ENCODE results near the gene SERTAD1. TPM values are rescaled to one million over a fixed set of nuclear protein-coding genes. Genes with fewer than 3 reads are reported as not detected.

The SERTAD1 gene
- total and polyA plus RNA-seq, 2 donors (not counting 1 experiment from before 2014, with no cell fraction given) = 11.9 to 59.4 TPM

DNA sequence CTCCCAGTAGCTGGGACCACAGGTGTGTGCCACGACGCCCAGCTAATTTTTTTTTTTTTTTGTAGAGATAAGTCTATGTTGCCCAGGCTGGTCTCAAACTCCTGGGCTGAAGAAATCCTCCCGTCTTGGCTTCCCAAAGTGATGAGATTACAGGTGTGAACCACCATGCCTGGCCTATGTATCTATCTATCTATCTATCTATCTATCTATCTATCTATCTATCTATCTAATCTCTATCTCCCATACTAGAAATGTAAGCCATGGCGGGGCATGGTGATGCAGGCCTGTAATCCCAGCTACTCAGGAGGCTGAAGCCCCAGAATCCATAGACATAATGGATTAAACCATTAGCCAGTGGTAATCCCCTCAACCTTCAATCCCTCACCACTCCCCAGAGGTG lies 24.9 kb upstream of the SERTAD1 start:
- no peaks in the 10 kb centered on the region for H3K4me1 ChIP-seq (ENCODE audit: control insufficient read depth in 2 of 2, insufficient read depth in 2 of 2, low read length in 2 of 2)
- WGBS (ENCODE audit: insufficient coverage) = 100% methylated on average over 3 of the region's 4 CpGs
- DNase-seq (no peak), ATAC-seq (ENCODE audit: low read depth) (no peak)
- TF ChIP-seq, protein P1, sequence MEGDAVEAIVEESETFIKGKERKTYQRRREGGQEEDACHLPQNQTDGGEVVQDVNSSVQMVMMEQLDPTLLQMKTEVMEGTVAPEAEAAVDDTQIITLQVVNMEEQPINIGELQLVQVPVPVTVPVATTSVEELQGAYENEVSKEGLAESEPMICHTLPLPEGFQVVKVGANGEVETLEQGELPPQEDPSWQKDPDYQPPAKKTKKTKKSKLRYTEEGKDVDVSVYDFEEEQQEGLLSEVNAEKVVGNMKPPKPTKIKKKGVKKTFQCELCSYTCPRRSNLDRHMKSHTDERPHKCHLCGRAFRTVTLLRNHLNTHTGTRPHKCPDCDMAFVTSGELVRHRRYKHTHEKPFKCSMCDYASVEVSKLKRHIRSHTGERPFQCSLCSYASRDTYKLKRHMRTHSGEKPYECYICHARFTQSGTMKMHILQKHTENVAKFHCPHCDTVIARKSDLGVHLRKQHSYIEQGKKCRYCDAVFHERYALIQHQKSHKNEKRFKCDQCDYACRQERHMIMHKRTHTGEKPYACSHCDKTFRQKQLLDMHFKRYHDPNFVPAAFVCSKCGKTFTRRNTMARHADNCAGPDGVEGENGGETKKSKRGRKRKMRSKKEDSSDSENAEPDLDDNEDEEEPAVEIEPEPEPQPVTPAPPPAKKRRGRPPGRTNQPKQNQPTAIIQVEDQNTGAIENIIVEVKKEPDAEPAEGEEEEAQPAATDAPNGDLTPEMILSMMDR (IDR thresholded peaks at IDR 0.05) = no peak
- no peak for TF ChIP-seq EZH2 (IDR thresholded peaks at IDR 0.05; ENCODE audit: borderline replicate concordance, insufficient read depth, low read depth, low read length, poor library complexity, severe bottlenecking)
- POLR2A ChIA-PET = no interaction called here
- CTCF ChIA-PET = interaction anchor here (1.1 to 2.4 kb wide), 2 partner anchors 13 to 15 kb away, joined by 4 to 7 read pairs; partner anchors contain the start of gene BLVRB
- H2AFZ ChIP-seq (ENCODE audit: insufficient read depth, low read depth, low read length, poor library complexity, severe bottlenecking) = no peak overlapping the region
- H3K9me3 ChIP-seq (ENCODE audit: control extremely low read depth in 1 of 3, control insufficient read depth in 2 of 3, insufficient read depth in 1 of 3, low read length in 2 of 3) = no peaks in the 10 kb centered on the region
- Mint-ChIP-seq H3K27ac (no peak overlapping the region), H3K27me3 (no peaks in the 10 kb centered on the region), H3K4me1 (no peaks in the 10 kb centered on the region), H3K9me3 (ENCODE audit: insufficient read depth) (no peaks in the 10 kb centered on the region), H3K4me3 (no peak overlapping the region)
- intact Hi-C loops (cut with micrococcal nuclease) = no loop called here
- H3K36me3 ChIP-seq (replicated peaks in 1 of 2; ENCODE audit: control extremely low read depth in 1 of 2, control insufficient read depth in 1 of 2, extremely low read depth in 1 of 2, insufficient read depth in 2 of 2, low read length in 1 of 2) = no peaks in the 10 kb centered on the region
- H3K4me3 ChIP-seq (ENCODE audit: control extremely low read depth in 1 of 5, extremely low read depth in 1 of 5, insufficient read depth in 1 of 5, low read depth in 2 of 5, low read length in 4 of 5) = no peak overlapping the region
- no peak overlapping the region for H3K9ac ChIP-seq (ENCODE audit: low read length)
- H3K79me2 ChIP-seq (ENCODE audit: control insufficient read depth, insufficient read depth, low read length) = no peaks in the 10 kb centered on the region
- no peak overlapping the region for H3K4me2 ChIP-seq (replicated peaks; ENCODE audit: low read depth, low read length, poor library complexity, severe bottlenecking)
- no peak overlapping the region for H3K27ac ChIP-seq (ENCODE audit: low read length in 2 of 2)
- H3K27me3 ChIP-seq (replicated peaks in 1 of 4; ENCODE audit: control extremely low read depth in 1 of 4, control insufficient read depth in 3 of 4, insufficient read depth in 4 of 4, low read length in 3 of 4) = no peaks in the 10 kb centered on the region
- H4K20me1 ChIP-seq (ENCODE audit: control insufficient read depth, insufficient read depth, low read length, poor library complexity, severe bottlenecking) = no peaks in the 10 kb centered on the region

DNA sequence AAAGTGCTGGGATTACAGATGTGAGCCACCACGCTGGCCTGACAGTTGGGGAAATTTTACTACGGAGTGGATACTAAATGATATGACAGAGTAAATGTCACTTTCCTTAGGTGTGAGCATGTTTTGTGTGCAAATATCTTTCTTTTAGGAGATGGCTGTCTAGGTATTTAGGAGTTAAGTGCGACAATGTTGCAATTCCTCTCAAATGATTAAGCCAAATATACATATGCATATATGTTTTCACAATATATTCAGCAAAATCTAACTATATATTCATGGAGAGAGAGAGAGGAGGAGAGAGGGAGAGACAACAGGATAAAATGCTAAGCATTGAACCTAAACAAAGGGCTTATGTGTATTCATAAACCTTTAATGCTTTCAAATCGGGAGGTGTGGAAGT lies 23.7 kb upstream of the SERTAD1 start:
- Mint-ChIP-seq H3K4me3 (no peak overlapping the region), H3K9me3 (ENCODE audit: insufficient read depth) (no peaks in the 10 kb centered on the region), H3K4me1 (peaks cover 6% of the 10 kb centered on the region), H3K27me3 (no peaks in the 10 kb centered on the region), H3K27ac (no peak overlapping the region)
- ChIA-PET POLR2A (no interaction called here), CTCF (interaction anchor here (0.7 to 2.4 kb wide), 3 partner anchors 14 to 1781 kb away, joined by 4 to 7 read pairs (median 4); partner anchors contain the start of gene BLVRB)
- intact Hi-C loops (cut with micrococcal nuclease) = no loop called here
- DNase-seq (no peak), ATAC-seq (ENCODE audit: low read depth) (no peak)
- TF ChIP-seq, protein P1 (IDR thresholded peaks at IDR 0.05) = no peak
- TF ChIP-seq EZH2 (IDR thresholded peaks at IDR 0.05; ENCODE audit: borderline replicate concordance, insufficient read depth, low read depth, low read length, poor library complexity, severe bottlenecking) = no peak
- Histone ChIP-seq H3K9ac (ENCODE audit: low read length) (no peak overlapping the region), H3K4me1 (ENCODE audit: control insufficient read depth in 2 of 2, insufficient read depth in 2 of 2, low read length in 2 of 2) (peaks cover 3 to 4% of the 10 kb centered on the region in 2 donors), H3K4me3 (ENCODE audit: control extremely low read depth in 1 of 5, extremely low read depth in 1 of 5, insufficient read depth in 1 of 5, low read depth in 2 of 5, low read length in 4 of 5) (no peak overlapping the region), H3K27ac (ENCODE audit: low read length in 2 of 2) (no peak overlapping the region), H3K9me3 (ENCODE audit: control extremely low read depth in 1 of 3, control insufficient read depth in 2 of 3, insufficient read depth in 1 of 3, low read length in 2 of 3) (no peaks in the 10 kb centered on the region), H4K20me1 (ENCODE audit: control insufficient read depth, insufficient read depth, low read length, poor library complexity, severe bottlenecking) (no peaks in the 10 kb centered on the region), H3K27me3 (replicated peaks in 1 of 4; ENCODE audit: control extremely low read depth in 1 of 4, control insufficient read depth in 3 of 4, insufficient read depth in 4 of 4, low read length in 3 of 4) (no peaks in the 10 kb centered on the region), H3K36me3 (replicated peaks in 1 of 2; ENCODE audit: control extremely low read depth in 1 of 2, control insufficient read depth in 1 of 2, extremely low read depth in 1 of 2, insufficient read depth in 2 of 2, low read length in 1 of 2) (no peaks in the 10 kb centered on the region), H3K79me2 (ENCODE audit: control insufficient read depth, insufficient read depth, low read length) (no peaks in the 10 kb centered on the region), H3K4me2 (replicated peaks; ENCODE audit: low read depth, low read length, poor library complexity, severe bottlenecking) (no peak overlapping the region), H2AFZ (ENCODE audit: insufficient read depth, low read depth, low read length, poor library complexity, severe bottlenecking) (no peak overlapping the region)
- 90% methylated on average over 3 of the region's 4 CpGs for WGBS (ENCODE audit: insufficient coverage)
